GM15510 (cell line): ENCODE data around the gene SLC6A18.

Experiments
- POLR2A ChIP-seq: IDR thresholded peaks from 3 replicates; pipeline ENCODE4 v1.6.1; 2011; ENCODE audit warnings: borderline replicate concordance; ENCODE audit not compliant: insufficient read length; ENCODE audit errors: extremely low read depth

The SLC6A18 gene

DNA sequence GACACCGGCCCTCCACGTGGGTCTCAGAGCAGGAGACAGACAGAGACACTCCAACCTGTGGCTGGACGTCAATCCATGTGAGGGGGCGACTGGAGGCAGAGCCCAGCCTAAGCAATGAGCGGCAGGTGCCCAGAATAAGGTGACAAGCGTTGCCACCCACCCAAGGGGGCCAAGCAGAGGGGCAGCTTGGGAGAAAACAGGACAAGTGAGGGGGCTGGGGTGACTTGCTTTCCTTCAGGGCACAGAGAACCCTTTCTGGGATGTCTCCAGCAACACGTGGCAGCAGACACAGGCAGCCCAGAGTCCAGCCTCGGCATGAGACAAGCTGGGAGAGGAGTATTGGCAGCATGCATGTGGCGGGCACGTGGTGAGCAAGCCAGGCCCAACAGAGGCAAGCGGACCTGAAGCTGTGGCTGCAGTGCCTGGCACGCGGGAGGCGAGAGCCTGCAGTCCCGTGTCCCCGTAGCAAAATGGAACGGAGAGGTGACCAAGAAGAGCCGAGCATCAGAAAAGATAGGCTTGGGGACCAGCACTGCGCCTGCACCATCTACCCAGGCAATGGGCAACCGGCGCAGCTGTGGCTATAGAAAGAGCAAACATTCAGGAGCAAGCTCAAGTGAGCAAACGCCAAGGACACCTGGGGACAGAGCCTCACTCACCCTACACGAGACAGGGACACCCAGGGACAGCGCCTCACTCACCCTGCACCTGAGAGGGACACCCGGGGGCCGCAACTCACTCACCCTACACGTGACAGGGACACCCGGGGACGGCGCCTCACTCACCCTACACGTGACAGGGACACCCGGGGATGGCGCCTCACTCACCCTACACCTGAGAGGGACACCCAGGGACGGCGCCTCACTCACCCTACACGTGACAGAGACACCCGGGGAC is 63.5 kb downstream of the SLC6A18 start:
- TF ChIP-seq POLR2A = no peak

- TF ChIP-seq POLR2A = no peak
These were observed 66.5 kb downstream of the SLC6A18 start for GRCh38 chr5:1291611-1292080.

- TF ChIP-seq POLR2A = no peak
These were observed 67.0 kb downstream of the SLC6A18 start for GRCh38 chr5:1292139-1292538.

DNA sequence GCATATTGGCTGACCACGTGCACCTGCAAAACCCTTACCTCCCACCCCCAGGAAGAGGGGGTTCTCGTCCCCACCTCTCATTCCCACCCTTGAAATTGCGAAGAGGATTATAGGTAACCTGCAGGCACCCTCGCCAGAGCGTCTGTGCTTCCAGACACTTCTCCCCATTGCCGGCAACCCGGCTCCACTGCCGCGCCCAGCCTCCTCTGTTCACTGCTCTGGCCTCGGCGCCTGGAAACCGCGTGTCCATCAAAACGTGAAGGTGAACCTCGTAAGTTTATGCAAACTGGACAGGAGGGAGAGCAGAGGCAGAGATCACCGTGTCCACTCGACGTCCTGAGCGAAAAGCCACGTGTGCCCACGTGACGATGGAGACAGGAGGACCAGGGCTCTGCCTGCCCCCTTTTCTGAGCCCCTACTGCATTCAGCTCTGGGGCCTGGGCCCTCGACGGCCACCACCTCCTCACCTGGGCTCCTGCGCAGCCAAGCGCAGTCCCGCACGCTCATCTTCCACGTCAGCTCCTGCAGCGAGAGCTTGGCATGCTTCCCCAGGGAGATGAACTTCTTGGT is 67.8 kb downstream of the SLC6A18 start:
- TF ChIP-seq POLR2A = no peak

DNA sequence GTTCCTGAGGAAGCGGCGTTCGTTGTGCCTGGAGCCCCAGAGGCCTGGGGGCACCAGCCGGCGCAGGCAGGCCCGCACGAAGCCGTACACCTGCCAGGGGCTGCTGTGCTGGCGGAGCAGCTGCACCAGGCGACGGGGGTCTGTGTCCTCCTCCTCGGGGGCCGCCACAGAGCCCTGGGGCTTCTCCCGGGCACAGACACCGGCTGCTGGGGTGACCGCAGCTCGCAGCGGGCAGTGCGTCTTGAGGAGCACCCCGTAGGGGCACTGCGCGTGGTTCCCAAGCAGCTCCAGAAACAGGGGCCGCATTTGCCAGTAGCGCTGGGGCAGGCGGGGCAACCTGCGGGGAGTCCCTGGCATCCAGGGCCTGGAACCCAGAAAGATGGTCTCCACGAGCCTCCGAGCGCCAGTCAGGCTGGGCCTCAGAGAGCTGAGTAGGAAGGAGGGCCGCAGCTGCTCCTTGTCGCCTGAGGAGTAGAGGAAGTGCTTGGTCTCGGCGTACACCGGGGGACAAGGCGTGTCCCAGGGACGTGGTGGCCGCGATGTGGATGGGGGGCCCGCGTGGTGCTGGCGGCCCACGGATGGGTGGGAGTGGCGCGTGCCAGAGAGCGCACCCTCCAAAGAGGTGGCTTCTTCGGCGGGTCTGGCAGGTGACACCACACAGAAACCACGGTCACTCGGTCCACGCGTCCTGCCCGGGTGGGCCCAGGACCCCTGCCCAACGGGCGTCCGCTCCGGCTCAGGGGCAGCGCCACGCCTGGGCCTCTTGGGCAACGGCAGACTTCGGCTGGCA is 68.4 kb downstream of the SLC6A18 start:
- no peak for TF ChIP-seq POLR2A

DNA sequence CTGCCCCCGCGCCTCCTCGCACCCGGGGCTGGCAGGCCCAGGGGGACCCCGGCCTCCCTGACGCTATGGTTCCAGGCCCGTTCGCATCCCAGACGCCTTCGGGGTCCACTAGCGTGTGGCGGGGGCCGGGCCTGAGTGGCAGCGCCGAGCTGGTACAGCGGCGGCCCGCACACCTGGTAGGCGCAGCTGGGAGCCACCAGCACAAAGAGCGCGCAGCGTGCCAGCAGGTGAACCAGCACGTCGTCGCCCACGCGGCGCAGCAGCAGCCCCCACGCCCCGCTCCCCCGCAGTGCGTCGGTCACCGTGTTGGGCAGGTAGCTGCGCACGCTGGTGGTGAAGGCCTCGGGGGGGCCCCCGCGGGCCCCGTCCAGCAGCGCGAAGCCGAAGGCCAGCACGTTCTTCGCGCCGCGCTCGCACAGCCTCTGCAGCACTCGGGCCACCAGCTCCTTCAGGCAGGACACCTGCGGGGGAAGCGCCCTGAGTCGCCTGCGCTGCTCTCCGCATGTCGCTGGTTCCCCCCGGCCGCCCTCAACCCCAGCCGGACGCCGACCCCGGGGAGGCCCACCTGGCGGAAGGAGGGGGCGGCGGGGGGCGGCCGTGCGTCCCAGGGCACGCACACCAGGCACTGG is 69.1 kb downstream of the SLC6A18 start:
- no peak for TF ChIP-seq POLR2A

- TF ChIP-seq POLR2A = peak; percentile 23
These were observed 69.9 kb downstream of the SLC6A18 start, which contains the start of gene TERT for GRCh38 chr5:1294835-1295649. Gene TERT, minus strand, starts transcription at chr5:1295068. Its CDS starts 79 bp downstream, at chr5:1294989.

DNA sequence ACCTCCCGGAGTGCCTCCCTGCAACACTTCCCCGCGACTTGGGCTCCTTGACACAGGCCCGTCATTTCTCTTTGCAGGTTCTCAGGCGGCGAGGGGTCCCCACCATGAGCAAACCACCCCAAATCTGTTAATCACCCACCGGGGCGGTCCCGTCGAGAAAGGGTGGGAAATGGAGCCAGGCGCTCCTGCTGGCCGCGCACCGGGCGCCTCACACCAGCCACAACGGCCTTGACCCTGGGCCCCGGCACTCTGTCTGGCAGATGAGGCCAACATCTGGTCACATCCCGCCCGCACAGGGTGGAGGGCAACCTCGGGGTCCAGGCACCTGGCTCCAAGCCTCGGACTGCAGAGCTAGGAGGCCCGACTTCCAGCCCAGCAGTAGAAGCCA is 70.5 kb downstream of the SLC6A18 start:
- no peak for TF ChIP-seq POLR2A
